GM15510 (cell line): Measurements from ENCODE around the gene SYT9.

Experiments used
- POLR2A ChIP-seq: IDR thresholded peaks from 3 replicates; pipeline ENCODE4 v1.6.1; 2011; ENCODE audit warnings: borderline replicate concordance; ENCODE audit not compliant: insufficient read length; ENCODE audit errors: extremely low read depth

The SYT9 gene

DNA sequence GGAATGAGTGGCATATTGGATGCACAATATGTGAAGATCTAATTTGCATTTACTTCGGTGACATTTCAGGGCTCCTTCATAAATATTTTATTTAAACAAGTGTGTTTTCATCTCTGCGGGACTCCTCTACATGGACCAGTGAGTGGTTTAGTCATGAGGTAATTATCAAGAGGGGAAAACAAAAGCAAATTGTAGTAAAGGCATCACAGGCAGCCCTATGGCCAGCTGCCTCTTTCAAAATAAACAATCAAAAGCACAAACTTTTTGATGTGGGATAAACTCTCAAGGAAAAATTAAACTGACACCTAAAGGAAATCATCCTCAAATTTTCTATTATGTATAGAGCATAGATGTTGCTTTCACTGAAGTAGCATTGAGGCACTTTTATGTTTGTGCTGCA lies 6.0 kb downstream of the SYT9 start:
- no peak for TF ChIP-seq POLR2A

DNA sequence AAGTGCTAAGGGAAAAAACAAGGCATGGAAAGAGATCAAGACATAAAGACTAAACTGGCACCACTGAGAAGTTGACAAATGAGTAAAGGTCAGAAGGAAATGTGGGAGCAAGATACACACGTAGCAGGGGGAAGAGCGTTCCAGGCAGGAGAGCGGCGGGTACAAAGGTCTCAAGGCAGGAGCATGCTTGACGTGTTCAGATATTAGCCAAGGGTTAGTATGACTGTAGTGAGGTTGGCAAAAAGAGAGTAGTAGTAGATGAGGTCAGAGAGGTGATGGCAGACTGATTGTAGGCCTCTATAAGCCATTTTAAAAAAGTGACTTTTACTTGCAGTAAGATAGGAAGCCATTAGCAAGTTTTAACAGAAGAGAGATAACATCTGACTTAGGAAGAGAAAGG lies 9.9 kb downstream of the SYT9 start:
- TF ChIP-seq POLR2A, result no peak

DNA sequence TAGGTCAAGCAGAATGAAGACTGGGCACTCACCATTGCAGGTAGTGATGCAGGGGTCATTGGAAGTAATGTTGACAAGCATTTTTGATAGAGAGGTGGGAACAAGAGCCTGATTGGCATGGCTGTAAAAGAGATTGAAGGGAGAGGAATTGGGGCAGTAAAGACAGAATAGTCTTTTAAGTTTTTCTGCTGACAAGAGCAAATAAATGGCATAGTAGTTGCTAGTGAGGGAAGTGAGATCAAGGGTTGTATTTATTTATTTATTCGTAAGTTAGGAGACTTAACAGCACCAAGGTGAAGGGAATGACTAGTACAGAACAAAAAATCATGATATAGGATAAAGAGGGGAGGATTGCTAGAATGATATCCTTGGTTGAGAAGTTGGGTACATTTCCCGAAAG lies 11.0 kb downstream of the SYT9 start:
- no peak for TF ChIP-seq POLR2A

DNA sequence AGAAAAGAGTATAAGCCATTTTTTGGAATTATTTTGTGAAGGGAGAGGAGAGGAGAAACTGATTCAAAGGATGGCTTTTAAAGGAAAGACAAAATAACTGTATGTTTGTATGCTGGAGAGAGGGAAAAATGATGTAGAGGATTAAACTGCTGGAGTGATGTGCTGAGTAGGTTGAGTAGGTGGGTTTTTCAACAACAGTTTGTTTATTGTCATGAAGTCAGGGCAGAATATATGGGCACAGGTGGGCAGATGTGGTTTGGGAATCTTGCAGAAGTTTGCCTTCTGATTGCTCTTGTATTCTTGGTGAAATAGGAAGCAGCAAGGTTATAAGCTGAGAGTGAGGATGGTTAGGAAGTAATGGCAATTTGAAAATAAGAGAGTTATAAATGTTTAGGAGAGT lies 12.1 kb downstream of the SYT9 start:
- TF ChIP-seq POLR2A, result no peak

DNA sequence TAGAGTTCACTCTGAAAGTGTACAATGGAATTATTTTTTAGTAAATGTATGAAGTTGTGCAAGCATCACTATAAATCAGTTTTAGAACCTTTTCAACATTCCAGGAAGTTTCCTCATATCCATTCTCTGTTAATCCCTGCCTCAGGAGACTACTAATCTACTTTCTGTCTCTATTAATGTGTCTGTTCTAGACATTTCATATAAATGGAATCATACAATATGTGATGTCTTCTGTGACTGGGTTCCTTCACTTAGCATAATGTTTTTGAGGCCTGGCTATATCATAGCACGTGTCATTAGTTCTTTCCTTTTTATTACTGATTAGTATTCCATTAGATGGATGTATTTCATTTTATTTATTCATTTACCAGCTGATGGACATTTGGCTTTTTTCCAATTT lies 17.1 kb downstream of the SYT9 start:
- TF ChIP-seq POLR2A, result no peak

DNA sequence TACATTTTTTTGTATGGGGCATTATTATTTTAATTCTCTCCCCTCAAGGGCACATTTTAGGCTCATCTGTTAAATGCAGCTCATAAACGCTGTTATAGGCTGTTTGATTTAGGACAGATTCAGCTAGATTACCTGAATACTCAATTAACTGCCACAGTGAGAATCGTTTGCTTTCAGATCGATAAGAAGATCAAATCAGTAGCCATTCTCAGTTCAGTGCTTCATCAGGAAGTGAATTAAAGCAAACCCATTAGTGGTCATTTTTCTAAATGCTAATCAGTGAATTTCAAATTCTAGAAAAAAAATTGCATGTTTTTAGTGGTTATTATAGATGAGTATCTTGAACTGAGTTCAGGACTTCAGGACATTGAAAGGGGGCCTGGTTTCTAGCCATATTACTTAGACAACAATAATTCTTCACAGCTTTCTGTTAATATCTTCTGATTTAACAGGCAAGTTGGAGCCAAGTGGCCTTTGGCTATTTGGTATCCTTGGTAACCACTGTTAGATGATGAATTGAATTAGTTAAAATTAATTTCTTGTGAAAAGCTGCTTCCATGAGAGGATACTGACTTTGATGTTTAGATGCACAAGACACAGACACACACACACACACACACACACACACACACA lies 18.6 kb downstream of the SYT9 start:
- TF ChIP-seq POLR2A, result no peak

DNA sequence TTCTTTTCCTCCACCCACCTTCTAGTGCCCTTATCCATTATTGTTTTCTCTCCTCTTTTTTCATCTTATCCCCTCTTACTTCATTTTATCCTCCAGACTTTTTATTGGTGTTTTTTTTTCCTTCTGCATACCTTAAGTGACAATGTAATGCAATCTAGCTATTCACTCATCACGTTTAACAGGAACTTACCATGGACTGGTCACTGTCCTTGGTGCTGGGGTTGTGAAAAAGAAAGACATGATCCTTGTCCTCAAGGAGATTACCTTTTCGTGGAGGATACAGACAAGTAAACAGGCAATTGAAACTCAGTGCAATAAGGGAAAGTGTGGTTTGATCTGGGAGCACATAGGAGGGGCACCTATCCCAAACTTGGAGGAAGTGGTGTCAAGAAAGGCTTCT lies 20.7 kb downstream of the SYT9 start:
- no peak for TF ChIP-seq POLR2A

- TF ChIP-seq POLR2A, result no peak
Observed at GRCh38 chr11:7275133-7275532, 23.4 kb downstream of the SYT9 start.

- TF ChIP-seq POLR2A, result no peak
Observed at GRCh38 chr11:7278314-7278917, 26.7 kb downstream of the SYT9 start.

- no peak for TF ChIP-seq POLR2A
Observed at GRCh38 chr11:7279676-7280075, 28.0 kb downstream of the SYT9 start.

DNA sequence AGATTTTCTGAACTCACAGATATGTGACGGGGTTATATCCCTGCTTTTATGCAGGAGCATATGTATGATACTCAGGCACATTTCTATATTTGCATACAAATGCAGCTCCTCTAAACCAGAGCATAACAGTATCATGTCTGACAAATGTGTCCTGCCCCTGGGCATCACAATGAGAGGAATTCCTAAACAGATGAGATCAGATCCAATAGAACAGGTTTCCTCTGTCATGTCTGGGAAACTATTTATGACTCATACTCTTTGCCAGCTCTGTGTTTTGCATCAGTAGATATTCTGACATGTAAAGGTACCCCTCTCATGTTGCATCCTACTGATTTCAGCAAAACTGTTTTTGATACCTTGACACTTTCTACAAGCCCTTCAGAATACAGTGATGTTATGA lies 29.4 kb downstream of the SYT9 start:
- TF ChIP-seq POLR2A, result no peak

DNA sequence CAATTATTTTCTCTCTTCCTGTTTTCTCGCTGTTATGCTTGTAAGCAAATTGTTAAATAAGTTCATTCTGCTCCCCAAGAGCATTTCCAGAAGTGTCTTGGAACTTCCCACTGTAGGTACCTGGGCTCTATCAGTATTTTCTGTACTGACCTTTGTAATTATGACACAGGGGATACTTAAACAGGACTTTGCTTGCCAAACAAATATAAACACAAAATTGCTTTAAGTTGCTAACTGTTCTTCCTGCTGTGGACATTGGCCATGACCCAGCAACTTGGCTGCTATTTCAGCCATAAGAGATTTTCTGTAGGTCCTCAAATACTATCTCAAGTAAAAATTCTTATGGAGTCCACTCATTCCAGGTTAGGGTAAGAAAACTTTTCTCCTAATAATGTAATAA lies 30.1 kb downstream of the SYT9 start:
- no peak for TF ChIP-seq POLR2A

DNA sequence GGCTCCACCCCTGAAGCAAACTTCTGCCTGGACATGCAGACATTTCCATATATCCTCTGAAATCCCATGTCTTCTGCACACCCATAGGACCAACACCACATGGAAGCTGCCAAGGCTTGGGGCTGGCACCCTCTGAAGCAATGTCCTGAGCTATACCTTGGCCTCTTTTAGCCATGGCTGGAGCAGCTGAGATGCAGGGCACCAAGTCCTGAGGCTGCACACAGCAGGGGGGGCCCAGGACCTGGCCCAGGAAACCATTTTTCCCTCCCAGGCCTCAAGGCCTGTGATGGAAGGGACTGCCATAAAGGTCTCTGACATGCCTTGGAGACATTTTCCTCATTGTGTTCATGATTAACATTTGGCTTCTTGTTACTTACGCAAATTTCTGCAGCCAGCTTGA lies 34.5 kb downstream of the SYT9 start:
- TF ChIP-seq POLR2A, result no peak

- TF ChIP-seq POLR2A, result no peak
Observed at GRCh38 chr11:7291100-7291829, 39.6 kb downstream of the SYT9 start.

- TF ChIP-seq POLR2A, result no peak
Observed at GRCh38 chr11:7292922-7293321, 41.2 kb downstream of the SYT9 start.

DNA sequence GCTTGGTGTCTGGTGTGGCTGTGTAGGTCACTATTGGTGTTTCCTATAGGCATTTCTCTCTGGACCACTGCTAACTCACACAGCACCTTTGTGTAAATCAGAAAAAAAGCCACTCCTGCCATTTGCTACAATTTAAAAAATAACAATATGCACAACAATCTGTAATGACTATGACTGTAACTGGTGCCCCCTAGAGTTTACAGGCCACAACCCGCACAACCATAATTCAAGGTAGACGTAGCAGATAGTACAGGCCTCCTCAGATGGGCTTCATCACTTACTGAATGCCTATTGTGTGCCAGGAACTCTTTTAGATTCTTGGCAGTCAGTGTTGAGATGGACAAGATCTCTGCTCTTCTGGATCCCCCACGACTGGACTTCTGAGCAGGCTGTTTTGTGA lies 47.7 kb downstream of the SYT9 start:
- TF ChIP-seq POLR2A, result no peak
